ENCODE measurements around the gene MGRN1.

The MGRN1 gene

DNA sequence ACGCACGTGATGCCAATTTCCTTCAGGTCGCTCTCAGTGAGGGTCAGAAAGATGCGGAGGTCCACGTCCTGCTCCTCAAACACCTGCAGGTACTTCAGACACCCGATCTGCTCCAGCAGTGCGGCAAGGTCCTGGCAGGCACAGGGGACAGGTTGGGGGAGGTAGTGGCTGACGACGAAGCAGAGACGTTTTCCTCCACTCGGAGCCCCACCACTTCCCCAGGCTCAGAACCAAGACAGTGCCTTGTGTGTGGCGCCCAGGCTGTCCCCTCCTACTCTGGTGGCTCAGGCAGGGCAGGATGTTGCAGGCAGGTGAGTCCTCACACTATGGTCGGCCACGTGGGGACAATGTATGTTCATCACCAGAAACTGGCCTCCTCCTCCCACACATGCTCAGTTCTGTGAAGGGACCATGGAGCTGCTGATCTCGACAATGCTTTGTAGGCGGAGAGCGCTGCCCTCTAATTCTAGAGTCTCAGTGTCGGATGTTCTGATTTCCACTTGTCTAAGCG, 74.5 kb downstream of the MGRN1 start:
- no peak for DNase-seq (ENCODE audit: low read depth)

DNA sequence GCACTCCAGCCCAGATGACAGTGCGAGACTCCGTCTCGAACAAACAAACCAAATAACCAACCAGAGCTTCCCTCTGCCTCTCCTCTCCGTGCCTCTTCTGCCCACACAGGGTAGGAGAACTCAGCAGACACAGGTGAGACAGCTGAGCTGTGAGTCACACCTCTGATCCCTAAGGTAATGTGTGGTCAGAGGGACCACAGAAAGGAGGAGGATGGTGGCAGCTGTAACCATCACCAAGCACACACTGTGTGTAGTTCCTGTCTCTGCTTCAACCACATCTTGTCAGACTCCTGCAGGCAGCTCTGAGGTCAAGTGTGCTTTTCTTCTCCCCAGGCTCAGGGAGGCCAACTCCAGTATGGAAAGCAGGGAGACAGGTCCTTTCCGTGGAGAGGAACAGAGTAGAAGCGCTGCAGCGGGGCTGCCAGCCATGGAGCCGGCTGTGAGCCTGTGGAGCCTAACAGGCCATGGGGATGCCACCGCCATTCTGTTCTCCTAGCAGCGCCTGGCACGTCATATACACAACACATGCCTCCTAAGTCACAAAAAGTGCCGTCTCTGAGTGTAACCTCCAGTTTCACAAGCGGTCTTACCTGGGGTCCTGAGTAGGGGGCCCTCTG, 75.9 kb downstream of the MGRN1 start:
- DNase-seq (ENCODE audit: low read depth), result peak; percentile 24

DNA sequence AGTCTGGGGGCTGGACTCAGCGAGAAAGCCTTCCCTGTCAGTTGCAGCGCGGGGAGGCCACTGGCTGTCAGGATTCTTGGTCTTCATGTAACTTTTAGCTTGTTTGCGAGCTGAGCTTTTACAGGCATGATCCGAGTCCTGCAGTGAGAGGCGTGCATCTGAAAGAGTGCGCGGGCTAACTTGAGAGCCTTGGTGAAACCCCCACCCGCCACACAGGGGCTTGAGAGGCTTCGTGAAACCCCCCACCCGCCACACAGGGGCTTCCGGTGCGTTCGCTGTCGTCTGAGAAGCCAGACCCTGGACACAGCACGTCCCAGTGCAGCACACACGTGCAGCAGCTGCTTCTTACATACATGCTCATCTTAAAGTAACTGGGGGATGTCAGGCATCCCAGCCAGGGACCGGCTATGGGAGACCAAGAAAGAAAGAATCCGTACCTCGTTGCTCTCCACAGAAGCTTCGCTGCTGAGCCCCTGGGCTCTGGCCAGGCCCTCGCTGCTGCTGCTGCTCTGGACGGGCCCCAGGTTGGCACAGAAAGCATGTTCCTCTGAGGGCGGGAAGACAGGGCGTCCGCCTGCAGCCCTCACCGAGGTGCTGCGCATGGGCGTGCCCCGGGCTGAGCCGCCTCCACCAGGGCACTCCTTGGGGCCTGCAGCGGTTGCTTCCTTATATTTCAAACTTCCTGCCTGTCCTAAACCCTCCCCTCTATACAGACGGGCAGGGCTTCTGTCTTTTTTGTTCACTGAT, 76.5 kb downstream of the MGRN1 start:
- no peak for DNase-seq (ENCODE audit: low read depth)

DNA sequence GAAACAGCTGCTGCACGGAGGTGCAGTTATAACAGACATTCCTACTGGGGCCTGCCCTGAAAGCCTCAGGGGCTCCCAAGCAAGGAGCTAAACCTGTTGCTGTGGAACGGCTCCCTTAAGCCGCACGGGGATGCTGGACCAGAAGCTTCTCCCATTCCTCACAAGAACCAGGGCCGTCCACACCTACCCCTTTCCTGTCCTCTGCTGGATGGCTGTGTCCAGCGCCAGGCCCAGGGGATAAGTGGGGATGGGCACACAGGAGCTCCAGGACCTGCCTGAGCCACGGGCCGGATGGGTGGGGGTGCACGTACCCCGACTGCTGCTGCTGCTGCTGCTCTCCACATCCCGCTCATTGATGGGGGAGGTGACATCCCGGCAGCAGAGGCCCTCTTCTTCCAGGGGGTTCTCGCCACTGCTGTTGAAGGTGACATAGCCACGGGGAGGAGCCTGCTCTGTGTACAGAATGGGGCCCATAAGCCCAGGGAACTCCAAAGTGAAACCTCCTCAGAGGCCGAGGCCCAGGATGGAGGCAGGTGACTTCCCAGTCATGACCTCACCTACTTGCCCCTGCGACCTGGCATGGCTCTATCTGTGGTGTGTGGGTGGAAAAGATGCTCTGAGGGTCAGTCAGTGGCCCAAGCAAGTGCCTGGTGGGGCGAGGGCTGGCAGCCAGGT, 77.3 kb downstream of the MGRN1 start:
- DNase-seq (ENCODE audit: low read depth), result no peak

DNA sequence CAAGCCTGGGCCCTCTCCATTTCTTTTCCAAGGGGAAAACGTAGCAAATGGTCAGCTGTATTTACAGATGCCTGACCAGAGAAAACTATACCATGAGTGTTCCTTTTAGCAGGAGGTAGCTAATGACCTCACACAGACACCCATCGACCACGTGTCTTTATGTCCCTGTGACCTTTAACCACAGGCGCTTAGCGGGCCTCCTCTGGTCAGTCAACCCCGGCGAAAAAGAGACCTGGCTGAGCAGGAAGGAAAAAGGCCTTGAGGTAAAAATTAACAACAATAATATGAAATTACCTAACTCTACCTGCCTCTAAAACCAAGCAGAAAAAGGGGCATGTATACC, 77.8 kb downstream of the MGRN1 start:
- no peak for DNase-seq (ENCODE audit: low read depth)

DNA sequence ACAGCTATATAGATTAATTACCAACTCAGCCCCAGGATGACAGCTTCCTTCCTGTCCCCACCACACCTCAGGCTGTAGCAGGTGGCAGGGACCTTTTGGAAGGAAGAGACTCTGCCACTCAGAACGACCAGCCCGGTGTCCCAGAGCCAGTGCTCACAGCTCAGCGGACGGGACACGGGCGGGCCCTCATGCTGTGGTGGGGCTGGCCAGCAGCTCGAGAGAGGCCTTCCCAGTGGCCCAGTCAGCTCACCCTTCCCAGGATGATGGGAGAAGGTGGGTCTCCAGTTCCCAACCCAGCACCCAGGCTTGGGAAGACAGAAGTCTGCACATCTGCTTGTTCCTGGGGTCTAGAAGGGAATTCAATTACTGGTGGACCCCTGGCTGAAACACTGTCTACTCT, 79.3 kb downstream of the MGRN1 start:
- DNase-seq (ENCODE audit: low read depth), result no peak

DNA sequence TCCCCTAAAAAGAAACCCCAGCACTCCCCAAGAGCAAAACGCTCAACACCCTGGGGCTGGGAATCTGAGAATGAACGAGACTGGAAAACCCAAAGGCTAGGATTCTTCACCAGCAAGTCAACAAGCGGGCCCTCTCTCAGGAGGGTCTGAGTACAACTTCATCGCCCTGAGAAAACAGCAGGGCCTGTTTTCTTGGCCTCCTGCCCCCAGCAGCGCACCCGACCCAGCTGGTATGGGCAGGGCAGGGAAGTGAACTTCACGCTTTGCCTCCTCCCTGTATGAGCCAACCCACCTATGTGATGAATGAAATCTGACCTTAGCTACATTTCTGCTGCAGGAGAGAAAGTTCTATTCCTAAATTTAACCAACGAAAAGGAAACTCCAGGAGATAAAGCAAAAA, 79.9 kb downstream of the MGRN1 start:
- DNase-seq (ENCODE audit: low read depth), result no peak

DNA sequence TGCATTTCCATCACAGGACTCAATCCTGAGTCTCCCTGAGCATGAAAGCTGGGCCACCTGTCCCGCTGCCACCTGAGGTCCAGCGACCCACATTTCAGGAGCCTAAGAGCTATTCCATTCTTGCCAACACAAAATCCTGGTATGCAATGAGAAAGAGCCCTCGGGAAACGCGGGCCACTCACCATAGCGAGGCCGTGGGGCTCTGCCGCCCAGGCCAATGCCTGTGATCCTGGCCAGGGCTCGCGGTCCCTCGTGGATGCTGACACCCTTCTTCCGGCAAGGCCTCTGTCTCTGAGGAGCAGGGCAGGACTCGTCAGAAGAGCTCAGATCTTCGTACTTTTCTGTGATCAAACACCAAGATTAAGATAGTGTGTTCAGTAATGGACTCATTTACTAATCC, 80.3 kb downstream of the MGRN1 start:
- DNase-seq (ENCODE audit: low read depth), result no peak

DNA sequence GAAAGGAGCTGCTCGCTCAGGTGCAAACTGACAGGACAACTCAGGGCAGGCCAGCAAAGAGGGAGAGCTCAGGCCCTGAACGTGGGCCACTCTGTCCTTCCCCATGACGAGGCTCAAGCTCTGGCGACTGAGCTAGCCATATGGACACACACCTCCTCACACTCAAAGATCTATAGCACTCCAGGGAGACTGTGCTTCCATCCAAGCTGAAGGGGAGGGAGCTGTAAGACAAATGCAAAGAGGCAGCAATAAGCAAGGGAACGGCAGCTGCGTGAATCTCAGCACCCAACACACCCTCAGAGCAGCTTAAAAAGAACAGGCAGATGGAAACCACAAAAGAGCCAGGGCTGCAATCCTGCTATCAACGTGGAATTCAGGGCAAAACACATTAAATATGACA, 82.2 kb downstream of the MGRN1 start:
- no peak for DNase-seq (ENCODE audit: low read depth)

DNA sequence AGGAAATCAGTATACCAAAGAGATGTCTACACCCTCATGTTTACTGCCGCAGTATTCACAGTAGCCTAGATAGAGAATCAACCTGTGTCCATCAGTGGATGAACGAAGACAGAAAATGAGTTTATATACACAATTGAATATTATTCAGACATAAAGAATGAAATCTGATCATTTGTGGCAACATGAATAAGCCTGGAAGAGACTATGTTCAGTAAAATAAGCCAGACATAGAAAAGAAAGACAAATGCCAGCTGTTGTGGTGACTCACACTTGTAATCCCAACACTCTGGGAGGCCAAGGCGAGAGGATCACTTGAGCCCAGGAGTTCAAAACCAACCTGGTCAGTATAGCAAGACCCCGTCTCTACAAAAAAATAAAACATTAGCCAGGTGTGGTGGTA, 84.9 kb downstream of the MGRN1 start:
- DNase-seq (ENCODE audit: low read depth), result no peak

DNA sequence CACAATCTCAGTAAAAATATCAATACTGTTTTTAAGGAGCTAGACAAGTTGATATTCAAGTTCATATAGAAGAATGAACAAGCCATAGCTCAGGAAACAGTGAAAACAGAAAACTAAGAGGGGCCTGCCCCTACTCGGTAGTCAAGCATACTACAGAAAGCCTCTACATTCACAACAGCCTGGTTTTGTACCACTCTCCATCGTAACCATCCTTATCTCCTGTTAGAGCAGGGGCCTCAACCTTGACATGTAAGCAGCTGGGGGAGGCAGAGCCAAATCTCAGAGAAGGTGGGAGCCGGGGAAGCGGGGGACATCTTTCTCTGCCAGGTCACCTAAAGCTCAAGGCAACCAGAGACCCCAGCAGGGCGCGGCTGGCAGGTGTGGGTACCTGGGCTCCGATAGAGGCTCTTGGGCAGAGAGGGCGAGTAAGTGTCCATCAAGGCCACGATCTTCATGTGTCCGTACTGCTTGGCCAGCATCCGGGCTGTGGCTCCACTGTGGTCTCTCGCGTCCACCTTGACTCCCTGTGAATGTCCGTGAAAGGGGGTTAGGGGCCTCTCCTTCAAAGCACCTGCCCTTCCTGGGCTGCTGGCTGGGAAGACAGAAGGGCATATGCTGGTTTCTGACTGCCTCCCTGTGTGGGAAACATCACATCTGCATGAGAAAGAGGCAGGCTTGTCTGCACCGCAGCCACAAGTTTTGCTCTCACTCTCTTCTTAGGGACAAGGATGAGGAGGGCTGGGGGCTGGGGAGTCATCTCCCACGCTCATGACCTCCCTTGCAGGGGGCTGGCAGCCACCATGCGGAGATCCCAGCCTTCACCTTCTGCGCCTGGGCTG, 89.3 kb downstream of the MGRN1 start:
- no peak for DNase-seq (ENCODE audit: low read depth)

DNA sequence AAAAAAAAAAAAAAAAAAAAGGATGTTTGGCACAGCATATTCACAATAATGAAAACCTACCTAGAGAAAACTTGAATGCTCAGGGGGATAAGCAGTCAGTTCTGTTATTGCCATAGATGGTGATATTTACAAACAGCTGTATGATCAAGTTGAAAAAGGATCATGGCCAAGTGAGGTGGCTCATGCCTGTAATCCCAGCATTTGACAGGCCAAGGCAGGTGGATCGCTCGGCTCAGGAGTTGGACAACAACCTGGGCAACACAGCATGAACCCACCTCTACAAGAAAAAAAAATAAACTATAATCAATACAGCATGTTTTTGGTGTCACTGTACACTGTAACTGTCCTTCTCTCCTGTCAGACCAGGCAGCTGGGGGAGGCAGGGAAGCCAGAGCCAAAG, 90.4 kb downstream of the MGRN1 start:
- no peak for DNase-seq (ENCODE audit: low read depth)

DNA sequence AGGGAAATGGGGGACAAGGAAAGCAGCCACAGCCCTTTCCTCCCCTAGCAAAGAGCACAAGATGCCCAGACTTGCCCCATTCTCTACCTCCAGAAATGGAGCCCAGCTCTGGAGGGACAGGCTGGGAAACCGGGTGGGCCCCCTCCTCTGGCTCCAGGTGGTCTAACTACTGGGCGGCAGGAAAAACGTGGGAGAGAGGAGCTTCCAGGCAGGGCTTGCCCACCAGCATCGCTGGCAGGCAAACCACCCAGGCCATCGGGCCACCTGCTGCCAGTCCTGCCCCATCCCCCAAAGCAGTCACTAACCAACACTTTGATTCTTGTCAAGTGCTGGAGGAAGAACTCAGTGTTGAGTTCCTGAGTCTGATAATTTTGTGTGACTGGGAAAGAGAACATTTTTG, 93.8 kb downstream of the MGRN1 start:
- DNase-seq (ENCODE audit: low read depth), result no peak

DNA sequence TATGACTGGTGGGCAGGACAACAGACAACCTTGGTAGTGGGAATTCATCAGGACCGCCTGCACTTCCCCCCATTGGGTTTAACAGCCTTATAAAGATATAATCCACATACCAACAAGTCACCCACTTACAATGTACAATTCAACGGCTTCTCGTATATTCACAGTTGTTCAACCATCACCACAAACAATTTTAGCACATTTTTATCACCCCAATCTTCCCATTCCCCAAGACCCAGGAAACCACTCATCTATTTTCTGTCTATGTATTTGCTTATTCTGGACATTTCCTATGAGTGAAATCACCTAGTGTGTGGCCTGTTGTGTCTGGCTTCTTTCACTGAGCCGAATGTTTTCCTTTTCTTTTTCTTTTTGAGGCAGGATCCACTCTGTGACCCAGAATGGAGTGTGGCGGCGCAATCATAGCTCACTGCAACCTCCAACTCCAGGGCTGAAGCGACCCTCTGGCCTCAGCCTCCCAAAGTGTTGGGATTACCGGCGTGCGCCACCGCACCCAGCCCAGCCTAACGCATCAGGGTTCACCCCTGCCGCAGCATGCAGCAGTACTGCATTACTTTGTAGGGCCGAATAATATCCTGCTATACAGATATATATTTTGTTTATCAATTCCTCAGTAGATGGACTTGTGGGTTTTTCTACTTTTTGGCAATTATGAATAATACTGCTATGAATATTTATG, 98.6 kb downstream of the MGRN1 start:
- DNase-seq (ENCODE audit: low read depth), result no peak

DNA sequence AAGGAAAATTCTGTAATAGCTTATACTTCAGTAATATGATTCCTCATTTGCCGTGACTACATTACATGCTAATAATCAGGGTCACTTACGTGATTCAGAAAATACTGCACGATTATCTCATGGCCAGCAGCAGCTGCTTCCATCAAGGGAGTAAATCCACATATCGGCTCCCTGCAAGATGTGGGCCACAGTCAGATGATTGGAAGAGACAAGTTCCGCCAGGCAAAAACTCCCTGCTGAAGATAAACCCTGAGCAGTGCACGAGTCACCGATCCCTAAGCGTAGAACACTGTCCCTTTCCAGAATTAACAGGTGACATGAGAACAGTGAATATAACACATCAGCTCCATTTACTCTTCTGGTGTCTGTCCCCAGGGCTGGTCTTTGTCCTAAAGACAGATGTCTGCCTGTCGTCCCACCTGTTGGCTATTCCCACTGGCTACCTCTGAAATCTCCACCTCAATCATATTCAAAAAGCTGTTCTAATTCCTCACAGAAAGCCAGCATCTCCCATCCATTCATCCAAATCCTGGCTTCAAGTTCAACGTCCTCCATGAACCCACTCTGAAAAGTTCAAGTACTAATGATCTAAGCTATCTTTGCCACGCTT, 100.1 kb downstream of the MGRN1 start:
- no peak for DNase-seq (ENCODE audit: low read depth)

DNA sequence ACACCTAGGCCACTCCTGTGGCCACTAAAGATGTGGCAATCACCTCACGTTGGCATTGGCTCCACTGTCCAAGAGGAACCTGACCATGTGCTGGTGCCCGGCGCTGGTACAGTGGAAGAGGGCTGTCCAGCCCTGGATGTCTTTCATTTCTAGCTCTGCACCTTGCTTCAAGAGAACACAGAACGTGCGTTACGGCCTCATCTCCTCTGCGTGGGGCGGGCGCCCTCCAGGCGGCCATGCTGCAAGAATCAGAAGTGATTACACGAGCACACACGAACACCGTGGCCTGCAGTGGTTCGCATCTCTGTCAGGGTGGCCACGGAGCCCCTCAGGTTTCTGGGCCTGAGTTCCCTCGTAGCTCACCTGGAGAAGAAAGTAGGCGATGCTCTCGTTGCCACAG, 102.0 kb downstream of the MGRN1 start:
- no peak for DNase-seq (ENCODE audit: low read depth)

DNA sequence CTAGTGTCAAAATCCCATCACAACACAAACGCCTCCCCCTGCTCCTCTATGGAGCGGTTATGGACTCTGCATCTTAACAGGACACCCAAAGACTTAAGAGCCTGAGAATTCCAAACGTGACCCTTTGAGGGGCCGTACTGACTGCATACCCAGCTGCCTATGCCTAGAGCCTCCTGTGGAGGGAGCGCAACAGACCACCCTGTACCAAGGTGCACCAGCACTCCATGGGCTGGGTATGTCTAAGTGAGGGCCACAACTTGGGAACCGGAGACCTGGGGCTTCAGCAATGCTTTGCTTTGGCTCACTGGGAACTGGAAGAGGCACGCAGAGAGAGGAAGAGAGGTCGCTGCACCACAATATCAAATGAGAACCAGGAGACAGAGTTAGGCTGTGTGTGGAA, 104.0 kb downstream of the MGRN1 start:
- DNase-seq (ENCODE audit: low read depth), result no peak

DNA sequence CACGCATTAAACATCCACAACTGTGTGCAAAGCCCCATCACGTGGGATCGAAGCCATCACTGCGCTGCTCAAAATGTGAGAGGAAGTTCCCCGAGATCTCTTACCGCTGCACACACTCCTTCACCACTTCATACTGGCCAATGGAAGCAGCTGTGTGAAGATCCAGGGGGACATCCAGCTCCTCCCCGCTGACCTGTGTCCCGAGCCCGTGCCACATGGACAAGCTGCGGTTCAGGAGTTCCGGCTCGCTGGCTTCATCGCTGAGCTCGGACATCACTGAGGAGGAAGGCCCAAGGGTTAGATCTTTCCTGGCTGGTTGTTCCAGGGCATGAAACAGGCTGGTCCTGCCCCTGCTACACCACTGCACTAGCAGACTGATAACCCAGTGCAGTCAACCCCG, 105.2 kb downstream of the MGRN1 start:
- no peak for DNase-seq (ENCODE audit: low read depth)

DNA sequence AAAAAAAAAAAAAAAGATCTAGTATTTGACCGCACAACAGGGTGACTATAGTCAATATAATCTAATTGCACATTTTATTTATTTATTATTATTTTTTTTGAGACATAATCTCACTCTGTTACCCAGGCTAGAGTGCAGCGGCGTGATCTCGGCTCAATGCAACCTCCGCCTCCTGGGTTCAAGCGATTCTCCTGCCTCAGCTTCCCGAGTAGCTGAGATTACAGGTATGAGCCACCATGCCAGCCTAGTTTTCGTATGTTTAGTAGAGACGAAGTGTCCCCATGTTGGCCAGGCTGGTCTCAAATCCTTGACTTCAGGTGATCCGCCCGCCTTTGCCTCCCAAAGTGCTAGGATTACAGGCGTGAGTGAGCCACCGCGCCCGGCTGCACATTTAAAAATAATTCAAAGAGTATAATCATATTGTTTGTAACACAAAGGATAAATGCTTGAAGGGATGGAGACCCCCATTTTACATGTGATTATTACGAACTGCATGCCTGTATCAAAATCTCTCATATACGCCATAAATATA, 108.7 kb downstream of the MGRN1 start:
- no peak for DNase-seq (ENCODE audit: low read depth)

DNA sequence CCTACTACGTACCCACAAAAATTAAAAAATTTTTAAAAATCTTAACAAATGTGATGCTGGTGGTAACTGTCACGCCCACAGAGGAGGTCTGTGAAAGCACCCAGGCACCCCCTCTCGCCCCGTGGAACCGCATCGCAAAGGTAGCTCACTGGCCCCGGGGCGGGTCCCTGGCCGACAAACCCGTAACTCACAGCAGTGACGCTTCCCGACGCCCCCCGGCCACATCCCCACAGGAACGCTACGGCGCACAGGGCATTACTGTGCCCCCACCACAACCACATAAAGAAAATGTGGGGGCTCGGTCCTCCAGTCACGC, 109.1 kb downstream of the MGRN1 start:
- DNase-seq (ENCODE audit: low read depth), result peak; percentile 4

DNA sequence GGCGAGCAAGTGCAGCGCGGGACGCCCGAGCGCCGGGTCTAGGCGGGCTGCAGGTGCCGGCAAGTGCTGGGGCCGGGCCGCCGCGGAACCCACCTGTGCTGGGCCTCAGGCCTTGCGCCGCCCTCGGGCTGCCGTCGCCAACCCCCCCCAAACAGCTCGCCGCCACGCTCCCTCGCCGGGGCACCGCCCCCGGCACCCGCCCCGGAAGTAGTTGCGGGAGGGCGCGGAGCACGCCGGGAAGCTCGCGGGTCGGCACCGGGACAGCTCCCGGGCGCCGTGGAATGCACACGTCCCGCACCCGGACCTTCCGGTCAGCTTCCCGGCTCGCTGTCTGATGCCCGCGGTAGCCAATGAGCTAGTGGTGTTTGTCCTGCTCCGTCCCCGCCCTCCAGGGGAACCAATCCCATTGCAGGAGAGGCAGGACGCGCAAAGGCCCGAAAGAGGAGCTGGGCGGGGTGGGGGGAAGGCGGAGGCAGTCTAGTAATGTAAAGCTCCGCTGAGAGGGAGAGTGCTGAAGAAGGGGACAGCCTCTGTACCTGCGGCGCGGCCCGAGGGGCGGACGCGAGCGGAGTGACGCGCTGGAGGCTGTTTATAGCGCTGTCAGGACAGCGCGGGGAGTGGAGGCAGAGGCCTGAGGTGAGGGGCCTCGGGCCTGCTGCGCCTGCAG, 109.6 kb downstream of the MGRN1 start, which contains the start of the genes ANKS3 and DNAAF8:
ANKS3 (minus strand) TSS at position 209 of the 667 bp plus-strand sequence. CDS start 4,122 bp downstream, outside the sequence.
DNAAF8 (plus strand) TSS at position 475 of the 667 bp plus-strand sequence. CDS start 1,978 bp downstream, outside the sequence.
- DNase-seq (ENCODE audit: low read depth), result peak; percentile 77

All from activated T-helper 1 cell treated with Interleukin-2 at 50 U/mL for 16 hours (primary cell).